HG03039 (cell line): Measurements from ENCODE around the gene AKAP12.

Experiments used
- ATAC-seq: cut with Tn5 transposase; IDR thresholded peaks from one replicate; pipeline ENCODE4 v1.9.1; 2021; ENCODE audit warnings: mild to moderate bottlenecking, moderate library complexity; ENCODE audit not compliant: unreplicated experiment

Gene AKAP12

GRCh38 chr6:151275566-151275965 lies 35.8 kb downstream of the AKAP12 start:
- no peak for ATAC-seq

GRCh38 chr6:151276112-151276740 lies 36.5 kb downstream of the AKAP12 start:
- ATAC-seq = no peak

GRCh38 chr6:151279891-151280290 lies 40.1 kb downstream of the AKAP12 start:
- ATAC-seq = no peak

DNA sequence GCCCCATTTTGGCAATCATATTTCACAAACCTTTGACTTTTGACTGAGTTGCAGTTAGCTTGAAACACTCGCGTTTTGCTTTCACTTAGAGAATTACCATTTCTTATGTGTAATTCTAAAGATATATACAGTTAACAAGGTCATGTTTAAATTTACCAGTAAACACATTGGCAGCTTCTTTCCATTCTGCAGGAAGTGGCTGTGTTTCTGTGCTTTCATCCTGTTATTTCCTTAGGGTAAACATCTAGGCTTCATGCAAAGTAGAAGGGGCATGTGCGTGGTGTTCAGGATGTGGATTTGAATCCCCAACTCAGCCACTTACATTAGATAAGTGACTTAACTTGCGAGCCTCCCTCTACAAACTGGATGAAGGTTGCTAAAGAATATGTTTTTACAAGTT lies 41.1 kb downstream of the AKAP12 start:
- no peak for ATAC-seq

DNA sequence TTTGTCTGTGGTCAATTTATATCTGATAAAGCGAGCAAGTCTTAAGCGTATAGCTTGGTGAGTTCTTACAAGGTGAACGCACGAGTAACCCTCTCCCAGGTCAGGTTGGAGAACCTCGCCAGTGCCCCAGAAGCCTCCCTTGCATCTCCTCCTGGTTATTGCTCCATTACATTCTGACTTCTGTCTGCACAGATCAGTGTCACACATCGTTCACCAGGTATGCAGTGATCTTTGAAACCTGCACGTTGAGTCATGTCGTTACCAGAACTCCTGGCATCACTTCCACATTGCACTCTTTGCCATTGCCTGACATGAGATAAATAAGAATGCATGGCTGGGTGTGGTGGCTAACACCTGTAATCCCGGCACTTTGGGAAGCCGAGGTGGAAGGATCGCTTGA lies 44.2 kb downstream of the AKAP12 start:
- no peak for ATAC-seq

DNA sequence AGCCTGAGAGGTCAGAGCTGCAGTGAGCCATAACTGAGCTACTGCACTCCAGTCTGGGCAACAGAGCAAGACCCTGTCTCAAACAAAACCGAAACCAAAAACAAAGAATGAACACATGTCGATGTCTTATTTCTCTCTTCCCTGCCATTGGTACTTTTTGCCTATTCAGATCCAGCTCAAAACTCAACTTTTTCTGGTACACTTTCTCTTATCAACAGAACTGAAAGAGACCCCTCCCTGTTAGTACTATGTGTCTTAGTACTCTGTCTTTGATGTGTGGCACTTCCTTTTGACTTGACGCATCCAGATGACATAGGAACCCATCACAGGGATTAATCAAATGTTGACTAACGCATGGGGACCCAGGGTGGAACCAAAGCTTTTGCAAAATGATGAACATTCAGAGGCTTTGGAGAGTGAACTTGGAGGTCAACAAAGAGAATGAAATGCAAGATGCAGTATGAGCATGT lies 44.8 kb downstream of the AKAP12 start:
- no peak for ATAC-seq

GRCh38 chr6:151285122-151285521 lies 45.4 kb downstream of the AKAP12 start:
- no peak for ATAC-seq

DNA sequence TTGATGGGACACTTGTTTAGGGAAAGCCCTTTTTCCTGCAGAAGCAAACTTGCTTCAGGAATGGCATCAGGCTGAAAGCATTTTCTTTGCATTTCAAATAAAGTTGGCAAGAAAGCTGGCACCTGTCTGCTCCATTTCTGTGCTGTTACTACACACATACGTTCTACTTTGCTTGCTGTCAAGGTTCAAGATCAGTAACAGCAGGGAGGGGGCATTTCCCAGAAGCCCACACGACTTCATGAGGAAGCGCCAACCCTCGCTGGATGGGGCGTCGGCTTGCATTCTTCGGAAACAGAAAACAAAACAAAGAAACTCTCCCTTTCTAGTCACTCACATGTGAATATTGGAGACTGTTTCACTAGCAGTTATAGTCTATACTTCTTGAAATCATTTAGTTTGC lies 46.4 kb downstream of the AKAP12 start:
- no peak for ATAC-seq

GRCh38 chr6:151288712-151289398 lies 49.1 kb downstream of the AKAP12 start:
- no peak for ATAC-seq

GRCh38 chr6:151289399-151290007 lies 49.7 kb downstream of the AKAP12 start:
- no peak for ATAC-seq

GRCh38 chr6:151290877-151291721 lies 51.3 kb downstream of the AKAP12 start:
- ATAC-seq = no peak

DNA sequence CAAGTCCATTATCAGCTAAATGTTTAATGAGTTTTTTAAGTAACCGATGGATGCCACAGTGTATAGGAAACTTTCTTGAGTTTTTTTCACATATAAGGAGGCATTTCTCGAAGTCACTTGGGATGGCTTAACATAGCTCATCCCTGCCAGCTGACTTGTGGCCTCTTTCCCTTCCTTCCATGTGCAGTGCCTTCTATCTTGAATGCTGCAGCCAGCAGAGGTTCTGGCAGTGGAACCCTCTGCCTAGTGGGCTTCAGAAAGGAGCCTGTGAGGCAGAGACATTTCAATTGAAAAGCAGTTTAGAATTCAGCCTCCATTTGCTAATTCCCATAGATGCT lies 51.9 kb downstream of the AKAP12 start:
- no peak for ATAC-seq

- no peak for ATAC-seq
Observed at GRCh38 chr6:151292974-151293687, 53.4 kb downstream of the AKAP12 start.

DNA sequence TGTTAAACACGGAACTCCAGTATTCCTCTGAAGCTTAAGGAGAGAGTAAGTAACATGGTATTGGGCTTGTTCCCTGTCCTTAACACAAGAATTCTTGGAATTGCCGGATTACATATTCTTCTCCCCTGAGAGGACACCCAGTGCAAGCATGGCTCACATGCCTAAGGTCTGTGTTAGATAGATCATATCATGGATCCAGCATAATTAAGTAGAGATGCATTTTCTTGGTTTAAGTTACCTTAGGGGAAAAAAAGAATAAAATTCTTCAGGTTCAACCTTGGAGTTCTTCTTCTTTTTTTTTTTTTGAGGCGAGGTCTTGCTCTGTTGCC lies 53.9 kb downstream of the AKAP12 start:
- ATAC-seq = no peak

- no peak for ATAC-seq
Observed at GRCh38 chr6:151294561-151295101, 54.9 kb downstream of the AKAP12 start.

GRCh38 chr6:151297886-151298285 lies 58.1 kb downstream of the AKAP12 start:
- ATAC-seq = no peak

GRCh38 chr6:151299011-151299410 lies 59.2 kb downstream of the AKAP12 start:
- ATAC-seq = no peak

DNA sequence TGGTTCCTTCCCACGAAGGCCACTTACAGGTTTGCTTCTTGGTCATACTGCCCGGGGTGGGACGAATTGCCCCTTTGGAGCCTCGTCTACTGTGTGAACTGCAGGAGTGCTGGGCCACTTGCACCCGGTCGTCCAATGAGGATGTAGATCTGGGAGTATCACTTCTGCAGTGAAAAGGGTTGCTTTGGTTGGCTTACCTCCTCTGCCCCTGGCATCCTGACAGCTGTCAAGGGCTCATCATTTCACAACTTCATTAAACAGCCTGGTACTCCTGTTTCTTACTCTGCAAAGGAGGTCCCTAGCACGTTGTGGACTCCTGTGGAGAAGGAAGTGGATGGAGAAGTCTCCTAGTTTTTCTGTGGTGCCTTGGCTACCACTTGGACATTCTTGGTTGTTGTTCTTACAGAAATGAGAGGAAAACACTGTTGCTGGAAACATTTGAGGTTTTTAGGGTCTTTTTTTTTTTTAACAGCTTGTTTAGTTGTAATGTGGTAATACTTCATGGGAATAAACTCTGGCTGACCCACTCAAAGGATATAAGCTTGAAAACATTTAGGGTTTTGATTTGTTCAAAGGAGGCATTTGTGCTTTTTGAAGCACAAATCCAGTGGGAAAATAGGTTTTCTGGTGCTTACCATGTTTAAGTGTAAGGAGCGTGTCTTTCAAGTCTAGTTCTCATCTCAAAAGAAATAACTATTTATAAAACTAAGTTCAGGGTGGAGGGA lies 60.7 kb downstream of the AKAP12 start:
- no peak for ATAC-seq

- ATAC-seq = no peak
Observed at GRCh38 chr6:151301547-151301946, 61.8 kb downstream of the AKAP12 start.

- no peak for ATAC-seq
Observed at GRCh38 chr6:151303231-151303630, 63.5 kb downstream of the AKAP12 start.
